Activated naive CD8-positive, alpha-beta T cell treated with anti-CD3 and anti-CD28 coated beads for 36 hours (primary cell): Measurements from ENCODE around the gene NOL8. TPM values are rescaled to one million over a fixed set of nuclear protein-coding genes. Genes with fewer than 3 reads are reported as not detected.

ENCODE experiments used
- DNase-seq: peaks from one replicate; pipeline ENCODE4 v3.0.0; 2021
- H3K27ac Mint-ChIP-seq: one replicate; pipeline ENCODE4 v1.8.0; 2022; ENCODE audit warnings: mild to moderate bottlenecking, moderate library complexity, mixed read lengths
- H3K27me3 Mint-ChIP-seq: one replicate; pipeline ENCODE4 v1.8.0; 2022; ENCODE audit warnings: mild to moderate bottlenecking, mixed read lengths
- H3K36me3 Mint-ChIP-seq: one replicate; pipeline ENCODE4 v1.8.0; 2021; ENCODE audit warnings: mild to moderate bottlenecking, mixed read lengths
- H3K4me1 Mint-ChIP-seq: one replicate; pipeline ENCODE4 v1.8.0; 2021; ENCODE audit warnings: mixed read lengths
- H3K4me3 Mint-ChIP-seq: one replicate; pipeline ENCODE4 v1.8.0; 2022; ENCODE audit warnings: mild to moderate bottlenecking, moderate library complexity, mixed read lengths
- H3K9me3 Mint-ChIP-seq: one replicate; pipeline ENCODE4 v1.8.0; 2022; ENCODE audit warnings: mixed read lengths
- total RNA-seq, 2 experiments: library from RNA; stranded (reverse); gene quantifications; one replicate each; pipeline ENCODE4 v1.2.3, GENCODE V29; 2021

The NOL8 gene
- total RNA-seq, 2 experiments from 2014 or later, result 65.0 to 73.3 TPM

- DNase-seq, result no peak
- peaks cover 29% of the 10 kb centered on the region for H3K4me1 Mint-ChIP-seq
- no peaks in the 10 kb centered on the region for H3K27me3 Mint-ChIP-seq
- no peak overlapping the region for H3K27ac Mint-ChIP-seq
- no peaks in the 10 kb centered on the region for H3K9me3 Mint-ChIP-seq
- peak overlapping the region; percentile 90 for H3K4me3 Mint-ChIP-seq
- H3K36me3 Mint-ChIP-seq, result peaks cover 18% of the 10 kb centered on the region
Measured at GRCh38 chr9:92327283-92327850, 2.2 kb upstream of the NOL8 start.

- H3K27me3 Mint-ChIP-seq, result no peaks in the 10 kb centered on the region
- H3K4me1 Mint-ChIP-seq, result peaks cover 30% of the 10 kb centered on the region
- peaks cover 16% of the 10 kb centered on the region for H3K36me3 Mint-ChIP-seq
Measured at GRCh38 chr9:92325991-92326500, 896 bp upstream of the NOL8 start.

GRCh38 chr9:92324889-92325268, 271 bp downstream of the NOL8 start:
- Mint-ChIP-seq H3K27me3 (no peaks in the 10 kb centered on the region), H3K36me3 (peaks cover 23% of the 10 kb centered on the region), H3K4me3 (peak overlapping the region; percentile 90), H3K27ac (peak overlapping the region; percentile 94), H3K4me1 (peaks cover 32% of the 10 kb centered on the region), H3K9me3 (no peaks in the 10 kb centered on the region)
- no peak for DNase-seq

More at GRCh38 chr9:92325991-92326500, 896 bp upstream of the NOL8 start:
- DNase-seq, result no peak
- peak overlapping the region; percentile 94 for H3K27ac Mint-ChIP-seq
- no peaks in the 10 kb centered on the region for H3K9me3 Mint-ChIP-seq
- H3K4me3 Mint-ChIP-seq, result peak overlapping the region; percentile 90

GRCh38 chr9:92324431-92324830, 719 bp downstream of the NOL8 start:
- DNase-seq, result no peak
- Mint-ChIP-seq H3K36me3 (peaks cover 26% of the 10 kb centered on the region), H3K9me3 (no peaks in the 10 kb centered on the region), H3K4me1 (peaks cover 32% of the 10 kb centered on the region), H3K27ac (peak overlapping the region; percentile 94), H3K4me3 (peak overlapping the region; percentile 90), H3K27me3 (no peaks in the 10 kb centered on the region)

GRCh38 chr9:92315456-92315855, 9.7 kb downstream of the NOL8 start:
- Mint-ChIP-seq H3K4me3 (no peak overlapping the region), H3K27me3 (no peaks in the 10 kb centered on the region), H3K4me1 (peaks cover 29% of the 10 kb centered on the region), H3K27ac (peak overlapping the region; percentile 72), H3K36me3 (peaks cover 62% of the 10 kb centered on the region), H3K9me3 (no peaks in the 10 kb centered on the region)
- no peak for DNase-seq

GRCh38 chr9:92313624-92314012, 11.5 kb downstream of the NOL8 start:
- no peaks in the 10 kb centered on the region for H3K9me3 Mint-ChIP-seq
- H3K4me3 Mint-ChIP-seq, result no peak overlapping the region
- no peak overlapping the region for H3K27ac Mint-ChIP-seq
- peaks cover 67% of the 10 kb centered on the region for H3K36me3 Mint-ChIP-seq
- H3K4me1 Mint-ChIP-seq, result peaks cover 29% of the 10 kb centered on the region
- H3K27me3 Mint-ChIP-seq, result no peaks in the 10 kb centered on the region
- DNase-seq, result no peak

GRCh38 chr9:92312887-92313623, 12.1 kb downstream of the NOL8 start:
- H3K36me3 Mint-ChIP-seq, result peaks cover 67% of the 10 kb centered on the region
- H3K27ac Mint-ChIP-seq, result no peak overlapping the region
- DNase-seq, result no peak
- H3K4me3 Mint-ChIP-seq, result no peak overlapping the region
- no peaks in the 10 kb centered on the region for H3K9me3 Mint-ChIP-seq
- no peaks in the 10 kb centered on the region for H3K27me3 Mint-ChIP-seq
- H3K4me1 Mint-ChIP-seq, result peaks cover 29% of the 10 kb centered on the region

GRCh38 chr9:92310562-92310961, 14.6 kb downstream of the NOL8 start:
- H3K4me3 Mint-ChIP-seq, result no peak overlapping the region
- H3K4me1 Mint-ChIP-seq, result peaks cover 26% of the 10 kb centered on the region
- peaks cover 56% of the 10 kb centered on the region for H3K36me3 Mint-ChIP-seq
- no peak for DNase-seq
- no peaks in the 10 kb centered on the region for H3K9me3 Mint-ChIP-seq
- no peaks in the 10 kb centered on the region for H3K27me3 Mint-ChIP-seq
- H3K27ac Mint-ChIP-seq, result no peak overlapping the region

GRCh38 chr9:92308893-92309292, 16.3 kb downstream of the NOL8 start:
- H3K36me3 Mint-ChIP-seq, result peaks cover 51% of the 10 kb centered on the region
- H3K27ac Mint-ChIP-seq, result no peak overlapping the region
- H3K4me1 Mint-ChIP-seq, result peaks cover 14% of the 10 kb centered on the region
- H3K9me3 Mint-ChIP-seq, result no peaks in the 10 kb centered on the region
- H3K4me3 Mint-ChIP-seq, result no peak overlapping the region
- DNase-seq, result no peak
- no peaks in the 10 kb centered on the region for H3K27me3 Mint-ChIP-seq

GRCh38 chr9:92300936-92301335, 24.2 kb downstream of the NOL8 start:
- H3K9me3 Mint-ChIP-seq, result no peaks in the 10 kb centered on the region
- H3K36me3 Mint-ChIP-seq, result peaks cover 31% of the 10 kb centered on the region
- H3K4me3 Mint-ChIP-seq, result no peak overlapping the region
- H3K27me3 Mint-ChIP-seq, result no peaks in the 10 kb centered on the region
- no peak for DNase-seq
- peaks cover 17% of the 10 kb centered on the region for H3K4me1 Mint-ChIP-seq
- no peak overlapping the region for H3K27ac Mint-ChIP-seq

- H3K4me1 Mint-ChIP-seq, result peaks cover 27% of the 10 kb centered on the region
- no peaks in the 10 kb centered on the region for H3K9me3 Mint-ChIP-seq
- H3K27ac Mint-ChIP-seq, result peak overlapping the region; percentile 52
- DNase-seq, result no peak
- no peaks in the 10 kb centered on the region for H3K27me3 Mint-ChIP-seq
- H3K36me3 Mint-ChIP-seq, result peaks cover 23% of the 10 kb centered on the region
- no peak overlapping the region for H3K4me3 Mint-ChIP-seq
Measured at GRCh38 chr9:92299116-92299515, 26.0 kb downstream of the NOL8 start.

GRCh38 chr9:92298036-92298435, 27.1 kb downstream of the NOL8 start:
- Mint-ChIP-seq H3K27me3 (no peaks in the 10 kb centered on the region), H3K36me3 (peaks cover 30% of the 10 kb centered on the region), H3K4me3 (no peak overlapping the region), H3K4me1 (peaks cover 30% of the 10 kb centered on the region), H3K27ac (peak overlapping the region; percentile 76), H3K9me3 (no peaks in the 10 kb centered on the region)
- no peak for DNase-seq

- Mint-ChIP-seq H3K27ac (peak overlapping the region; percentile 76), H3K27me3 (no peaks in the 10 kb centered on the region), H3K4me3 (no peak overlapping the region), H3K9me3 (no peaks in the 10 kb centered on the region), H3K36me3 (peaks cover 31% of the 10 kb centered on the region), H3K4me1 (peaks cover 32% of the 10 kb centered on the region)
- no peak for DNase-seq
Measured at GRCh38 chr9:92297611-92298010, 27.5 kb downstream of the NOL8 start.

- no peaks in the 10 kb centered on the region for H3K27me3 Mint-ChIP-seq
- H3K4me3 Mint-ChIP-seq, result no peak overlapping the region
- peaks cover 45% of the 10 kb centered on the region for H3K4me1 Mint-ChIP-seq
- peaks cover 46% of the 10 kb centered on the region for H3K36me3 Mint-ChIP-seq
- peak overlapping the region; percentile 47 for H3K27ac Mint-ChIP-seq
- H3K9me3 Mint-ChIP-seq, result no peaks in the 10 kb centered on the region
- no peak for DNase-seq
Measured at GRCh38 chr9:92295827-92296258, 29.3 kb downstream of the NOL8 start.

GRCh38 chr9:92295240-92295790, 29.8 kb downstream of the NOL8 start:
- Mint-ChIP-seq H3K4me3 (no peak overlapping the region), H3K27me3 (no peaks in the 10 kb centered on the region), H3K36me3 (peaks cover 51% of the 10 kb centered on the region), H3K27ac (peak overlapping the region; percentile 5), H3K4me1 (peaks cover 50% of the 10 kb centered on the region), H3K9me3 (no peaks in the 10 kb centered on the region)
- DNase-seq, result no peak
